ENCODE data around the gene GPS1. TPM values are rescaled to one million over a fixed set of nuclear protein-coding genes. Genes with fewer than 3 reads are reported as not detected.

Gene GPS1
- polyA plus RNA-seq, 1 donor: 102 TPM

GRCh38 chr17:82076785-82077591 is 25.3 kb downstream of the GPS1 start:
- no peak for DNase-seq

- no peak for DNase-seq
These were observed 26.1 kb downstream of the GPS1 start for GRCh38 chr17:82077617-82078358.

GRCh38 chr17:82078433-82078832 is 26.7 kb downstream of the GPS1 start:
- no peak for DNase-seq

GRCh38 chr17:82079001-82079677 is 27.4 kb downstream of the GPS1 start:
- no peak for DNase-seq

- no peak for DNase-seq
These were observed 28.5 kb downstream of the GPS1 start for GRCh38 chr17:82080048-82080788.

GRCh38 chr17:82080789-82081464 is 29.2 kb downstream of the GPS1 start:
- DNase-seq: no peak

GRCh38 chr17:82081546-82081945 is 29.8 kb downstream of the GPS1 start:
- DNase-seq: no peak

GRCh38 chr17:82081966-82082365 is 30.3 kb downstream of the GPS1 start:
- no peak for DNase-seq

GRCh38 chr17:82082456-82082855 is 30.8 kb downstream of the GPS1 start:
- DNase-seq: no peak

- DNase-seq: no peak
These were observed 31.3 kb downstream of the GPS1 start for GRCh38 chr17:82083009-82083408.

- no peak for DNase-seq
These were observed 32.0 kb downstream of the GPS1 start for GRCh38 chr17:82083533-82084359.

- DNase-seq: no peak
These were observed 32.8 kb downstream of the GPS1 start for GRCh38 chr17:82084373-82085030.

GRCh38 chr17:82085031-82085861 is 33.5 kb downstream of the GPS1 start:
- DNase-seq: no peak

- DNase-seq: no peak
These were observed 34.5 kb downstream of the GPS1 start for GRCh38 chr17:82085931-82086764.

- DNase-seq: no peak
These were observed 35.5 kb downstream of the GPS1 start for GRCh38 chr17:82086941-82087906.

GRCh38 chr17:82087961-82088837 is 36.5 kb downstream of the GPS1 start:
- no peak for DNase-seq

Measured in left kidney (tissue), 2 donors.